ENCODE results near the gene ERP29. TPM values are rescaled to one million over a fixed set of nuclear protein-coding genes. Genes with fewer than 3 reads are reported as not detected.

Gene ERP29
- total and polyA plus RNA-seq, 2 of the 13 experiments (the other 11 are each of a cell fraction or from before 2014, with no cell fraction given) = 111 to 147 TPM

- TF ChIP-seq ZNF563 (CRISPR knock-in tag; IDR thresholded peaks at IDR 0.05) = no peak
- TF ChIP-seq CCDC6 (CRISPR knock-in tag; IDR thresholded peaks at IDR 0.05) = no peak
- TF ChIP-seq POGK (CRISPR knock-in tag; conservative IDR thresholded peaks at IDR 0.05) = no peak
- TF ChIP-seq ZBTB14 (CRISPR knock-in tag; IDR thresholded peaks at IDR 0.05) = no peak
- no peak for TF ChIP-seq SYNCRIP (IDR thresholded peaks at IDR 0.05; ENCODE audit: insufficient read depth, low read depth, low read length)
Measured at GRCh38 chr12:111981987-111982386, 31.2 kb upstream of the ERP29 start (continued).

- no peaks in the 10 kb centered on the region for H3K79me2 ChIP-seq (ENCODE audit: insufficient read depth, low read length)
- ChIA-PET CTCF (ENCODE audit: low intra/inter-chr PET ratio, low total read pairs) (no interaction called here), POLR2A (no interaction called here)
- H3K9me3 ChIP-seq (ENCODE audit: low read length) = no peaks in the 10 kb centered on the region
- no peaks in the 10 kb centered on the region for H3K36me3 ChIP-seq (replicated peaks in 1 of 2; ENCODE audit: control insufficient read depth in 1 of 2, insufficient read depth in 2 of 2, low read length in 2 of 2)
- BruUV-seq (replicated peaks) = no TSS peak
- no peaks in the 10 kb centered on the region for H3K4me1 ChIP-seq (ENCODE audit: insufficient read depth, low read length)
- in situ Hi-C loops (cut with HindIII; ENCODE audit: extremely low pct_ligation_motif_present, low pct_unique_long_range_greater_than_20kb) = no loop called here
- no peak overlapping the region for H3K27ac ChIP-seq (ENCODE audit: extremely low read length, insufficient read depth, low read length)
- no peak overlapping the region for H2AFZ ChIP-seq (ENCODE audit: low read length)
- TF ChIP-seq MLLT10 (CRISPR knock-in tag; IDR thresholded peaks at IDR 0.05) (no peak), EHMT2 (IDR thresholded peaks at IDR 0.05; ENCODE audit: borderline replicate concordance, low read depth, low read length) (no peak), ZBTB42 (CRISPR knock-in tag; IDR thresholded peaks at IDR 0.05) (no peak), HNRNPLL (IDR thresholded peaks at IDR 0.05; ENCODE audit: low read depth, low read length, poor library complexity, severe bottlenecking) (no peak), ZNF264 (CRISPR knock-in tag; IDR thresholded peaks at IDR 0.05) (no peak), ZNF460 (CRISPR knock-in tag; IDR thresholded peaks at IDR 0.05; ENCODE audit: borderline replicate concordance) (no peak), FLYWCH1 (CRISPR knock-in tag; IDR thresholded peaks at IDR 0.05) (no peak)
- no peak overlapping the region for H3K4me3 ChIP-seq (replicated peaks in 1 of 3; ENCODE audit: insufficient read depth in 1 of 3, low read depth in 2 of 3, low read length in 3 of 3)
- 45% methylated on average over 2 of the region's 2 CpGs for whole genome bisulfite sequencing (ENCODE audit: low lambda C conversion rate)
- H4K20me1 ChIP-seq (ENCODE audit: insufficient read depth, low read length) = no peaks in the 10 kb centered on the region
- intact Hi-C loops (cut with micrococcal nuclease; ENCODE audit: unreplicated experiment) = no loop called here
- FAIRE-seq (no peak), DNase-seq (ENCODE audit: low spot score) (no peak), ATAC-seq (no peak)
- no peak overlapping the region for H3K9ac ChIP-seq (ENCODE audit: insufficient read depth, low read depth, low read length)
- no peaks in the 10 kb centered on the region; a peak in 1 of 5 replicates for H3K27me3 ChIP-seq (ENCODE audit: control insufficient read depth in 1 of 2, insufficient read depth in 2 of 2, low read length in 2 of 2)
- H3K4me2 ChIP-seq (ENCODE audit: low read depth, low read length) = no peak overlapping the region
Measured at GRCh38 chr12:111984820-111985219, 28.4 kb upstream of the ERP29 start.
